B cell (primary cell): Measurements from ENCODE around the gene CNOT1. TPM values are rescaled to one million over a fixed set of nuclear protein-coding genes. Genes with fewer than 3 reads are reported as not detected.

Experiments
- ATAC-seq: fragments of 200-7000 bp; cut with Tn5 transposase; one replicate; pipeline ENCODE4 v1.10.0; 2021; ENCODE audit warnings: low read depth, mild to moderate bottlenecking, moderate number of reproducible peaks, moderate library complexity
- CTCF ChIA-PET: fragments of 350-600 bp; sonication (Branson Sonifier 250); formaldehyde crosslinking; loops from one replicate; lab custom pipeline; 2021; ENCODE audit warnings: antibody characterized with exemption, inconsistent platforms; lab: Charles Lee
- POLR2A ChIA-PET: fragments of 350-600 bp; sonication (Branson Sonifier 250); formaldehyde crosslinking; loops from one replicate; lab custom pipeline; 2021; ENCODE audit warnings: antibody characterized with exemption; lab: Charles Lee
- DNase-seq: peaks from one replicate; pipeline ENCODE4 v3.0.0; 2013
- H2AFZ ChIP-seq: 2 replicates; pipeline ENCODE4 v1.6.1; 2012; ENCODE audit warnings: mild to moderate bottlenecking, low read depth, low read length; ENCODE audit not compliant: insufficient read depth, poor library complexity, severe bottlenecking
- H3K27ac ChIP-seq, 2 donors: 1 replicate in 1 of 2; 2 replicates in 1 of 2; pipeline ENCODE4 v1.5.1; 2012 to 2013; ENCODE audit warnings: low read length in 2 of 2, mild to moderate bottlenecking in 2 of 2, moderate library complexity in 1 of 2
- H3K27me3 ChIP-seq, 4 experiments: fragments of 200-600 bp in 1 of 4; sonication (generic) in 1 of 4; replicated peaks in 1 of 4; 1 replicate in 2 of 4; 2 replicates in 2 of 4; pipeline versions ENCODE4 v1.6.1 to v1.7.0; 2013 to 2016; ENCODE audit warnings: low read length in 3 of 4, mild to moderate bottlenecking in 2 of 4, mixed read lengths in 1 of 4, moderate library complexity in 1 of 4; ENCODE audit not compliant: insufficient read depth in 4 of 4, control insufficient read depth in 3 of 4; ENCODE audit errors: control extremely low read depth in 1 of 4
- H3K36me3 ChIP-seq, 2 experiments: replicated peaks in 1 of 2; 1 replicate in 1 of 2; 2 replicates in 1 of 2; pipeline versions ENCODE4 v1.6.1 to v1.7.1; 2013; ENCODE audit warnings: low read length in 1 of 2; ENCODE audit not compliant: insufficient read depth in 2 of 2, control insufficient read depth in 1 of 2; ENCODE audit errors: control extremely low read depth in 1 of 2, extremely low read depth in 1 of 2
- H3K4me1 ChIP-seq, 2 donors: fragments of 200-600 bp in 1 of 2; sonication (generic) in 1 of 2; 1 replicate in 1 of 2; 2 replicates in 1 of 2; pipeline versions ENCODE4 v1.5.1 to v1.6.1; 2013 to 2017; ENCODE audit warnings: low read length in 2 of 2; ENCODE audit not compliant: control insufficient read depth in 2 of 2, insufficient read depth in 2 of 2
- H3K4me2 ChIP-seq: replicated peaks from 2 replicates; pipeline ENCODE3; 2012; ENCODE audit warnings: mild to moderate bottlenecking, low read depth, low read length; ENCODE audit not compliant: poor library complexity, severe bottlenecking
- H3K4me3 ChIP-seq, 5 experiments: fragments of 200-600 bp in 1 of 5; sonication (generic) in 1 of 5; 1 replicate in 3 of 5; 2 replicates in 2 of 5; pipeline versions ENCODE4 v1.5.1 to v1.7.0; 2011 to 2016; ENCODE audit warnings: low read length in 4 of 5, mild to moderate bottlenecking in 4 of 5, low read depth in 2 of 5, control low read depth in 1 of 5, moderate library complexity in 1 of 5; ENCODE audit not compliant: insufficient read depth in 1 of 5; ENCODE audit errors: control extremely low read depth in 1 of 5, extremely low read depth in 1 of 5
- H3K79me2 ChIP-seq: fragments of 200-600 bp; sonication (generic); one replicate; pipeline ENCODE4 v1.6.0; 2016; ENCODE audit warnings: low read length; ENCODE audit not compliant: control insufficient read depth, insufficient read depth
- H3K9ac ChIP-seq: fragments of 200-600 bp; sonication (generic); 2 replicates; pipeline ENCODE4 v1.6.1; 2017; ENCODE audit warnings: mild to moderate bottlenecking, low read length, moderate library complexity
- H3K9me3 ChIP-seq, 3 donors: one replicate each; pipeline versions ENCODE4 v1.6.1 to v1.7.1; 2013; ENCODE audit warnings: low read length in 2 of 3; ENCODE audit not compliant: control insufficient read depth in 2 of 3, insufficient read depth in 1 of 3; ENCODE audit errors: control extremely low read depth in 1 of 3
- H4K20me1 ChIP-seq: 2 replicates; pipeline ENCODE4 v1.6.0; 2012; ENCODE audit warnings: mild to moderate bottlenecking, low read length; ENCODE audit not compliant: insufficient read depth, control insufficient read depth, poor library complexity, severe bottlenecking
- H3K27ac Mint-ChIP-seq: one replicate; pipeline ENCODE4 v1.8.0; 2021; ENCODE audit warnings: mixed read lengths
- H3K27me3 Mint-ChIP-seq: one replicate; pipeline ENCODE4 v1.8.0; 2021; ENCODE audit warnings: mixed read lengths
- H3K4me1 Mint-ChIP-seq: one replicate; pipeline ENCODE4 v1.8.0; 2021; ENCODE audit warnings: mixed read lengths
- H3K4me3 Mint-ChIP-seq: one replicate; pipeline ENCODE4 v1.8.0; 2021; ENCODE audit warnings: mixed read lengths
- H3K9me3 Mint-ChIP-seq: one replicate; pipeline ENCODE4 v1.8.0; 2022; ENCODE audit warnings: mixed read lengths; ENCODE audit not compliant: insufficient read depth
- EZH2 ChIP-seq: IDR thresholded peaks from 2 replicates; pipeline ENCODE4 v1.6.1; 2012; ENCODE audit warnings: borderline replicate concordance, low read depth, mild to moderate bottlenecking, moderate library complexity, low read length; ENCODE audit not compliant: insufficient read depth, poor library complexity, severe bottlenecking
- WGBS: methylation state at CpG from one replicate; pipeline ENCODE4 v1.1.5; 2013; ENCODE audit warnings: missing lambda C conversion rate; ENCODE audit not compliant: insufficient coverage; 5-methylcytosine and 5-hydroxymethylcytosine counted together
- intact Hi-C: fragments of 100-400 bp; cut with micrococcal nuclease; formaldehyde crosslinking; loops from one replicate; pipeline ENCODE4 v1.10.0; 2022
- polyA plus RNA-seq: library from polyadenylated mRNA; depleted of rRNA; stranded (reverse); fragments of >200 nt; gene quantifications from 2 replicates; pipeline ENCODE4 v1.2.3, GENCODE V29; 2012
- total RNA-seq, 2 donors: library from RNA; stranded (reverse); fragments of 120-200 nt in 1 of 2; gene quantifications; 1 replicate in 1 of 2; 2 replicates in 1 of 2; pipeline versions ENCODE4 v1.2.3 to v1.2.4, GENCODE V29; 2013 to 2022
- TF ChIP-seq, protein P1 (sequence below): fragments of 200-600 bp; IDR thresholded peaks from one replicate; pipeline ENCODE4 v1.8.0; 2022; ENCODE audit warnings: antibody characterized with exemption, mild to moderate bottlenecking

Gene CNOT1
- total and polyA plus RNA-seq, 2 donors (not counting 1 experiment from before 2014, with no cell fraction given): 211 to 268 TPM

GRCh38 chr16:58537124-58537906 is 92.3 kb downstream of the CNOT1 start:
- Histone ChIP-seq H3K4me2 (no peak overlapping the region), H3K4me3 (no peak overlapping the region), H3K9me3 (no peaks in the 10 kb centered on the region), H3K79me2 (peaks cover 9% of the 10 kb centered on the region), H3K4me1 (no peaks in the 10 kb centered on the region), H3K9ac (no peak overlapping the region), H2AFZ (no peak overlapping the region), H3K36me3 (peaks cover 22 to 91% of the 10 kb centered on the region in 2 experiments), H3K27ac (no peak overlapping the region), H4K20me1 (peaks cover 19% of the 10 kb centered on the region), H3K27me3 (no peaks in the 10 kb centered on the region)
- no peak for ATAC-seq
- Mint-ChIP-seq H3K4me3 (no peak overlapping the region), H3K9me3 (no peaks in the 10 kb centered on the region), H3K4me1 (no peaks in the 10 kb centered on the region), H3K27me3 (no peaks in the 10 kb centered on the region), H3K27ac (no peak overlapping the region)
- intact Hi-C loops: no loop called here
- DNase-seq: no peak
- ChIA-PET POLR2A (no interaction called here), CTCF (interaction anchor here (0.6 to 1.5 kb wide), 3 partner anchors 16 to 125 kb away, joined by 3 to 4 read pairs (median 4); no protein-coding TSS in a partner anchor)
- no peak for TF ChIP-seq EZH2
- TF ChIP-seq, protein P1, sequence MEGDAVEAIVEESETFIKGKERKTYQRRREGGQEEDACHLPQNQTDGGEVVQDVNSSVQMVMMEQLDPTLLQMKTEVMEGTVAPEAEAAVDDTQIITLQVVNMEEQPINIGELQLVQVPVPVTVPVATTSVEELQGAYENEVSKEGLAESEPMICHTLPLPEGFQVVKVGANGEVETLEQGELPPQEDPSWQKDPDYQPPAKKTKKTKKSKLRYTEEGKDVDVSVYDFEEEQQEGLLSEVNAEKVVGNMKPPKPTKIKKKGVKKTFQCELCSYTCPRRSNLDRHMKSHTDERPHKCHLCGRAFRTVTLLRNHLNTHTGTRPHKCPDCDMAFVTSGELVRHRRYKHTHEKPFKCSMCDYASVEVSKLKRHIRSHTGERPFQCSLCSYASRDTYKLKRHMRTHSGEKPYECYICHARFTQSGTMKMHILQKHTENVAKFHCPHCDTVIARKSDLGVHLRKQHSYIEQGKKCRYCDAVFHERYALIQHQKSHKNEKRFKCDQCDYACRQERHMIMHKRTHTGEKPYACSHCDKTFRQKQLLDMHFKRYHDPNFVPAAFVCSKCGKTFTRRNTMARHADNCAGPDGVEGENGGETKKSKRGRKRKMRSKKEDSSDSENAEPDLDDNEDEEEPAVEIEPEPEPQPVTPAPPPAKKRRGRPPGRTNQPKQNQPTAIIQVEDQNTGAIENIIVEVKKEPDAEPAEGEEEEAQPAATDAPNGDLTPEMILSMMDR: no peak
- WGBS: 66% methylated on average over 7 of the region's 10 CpGs

DNA sequence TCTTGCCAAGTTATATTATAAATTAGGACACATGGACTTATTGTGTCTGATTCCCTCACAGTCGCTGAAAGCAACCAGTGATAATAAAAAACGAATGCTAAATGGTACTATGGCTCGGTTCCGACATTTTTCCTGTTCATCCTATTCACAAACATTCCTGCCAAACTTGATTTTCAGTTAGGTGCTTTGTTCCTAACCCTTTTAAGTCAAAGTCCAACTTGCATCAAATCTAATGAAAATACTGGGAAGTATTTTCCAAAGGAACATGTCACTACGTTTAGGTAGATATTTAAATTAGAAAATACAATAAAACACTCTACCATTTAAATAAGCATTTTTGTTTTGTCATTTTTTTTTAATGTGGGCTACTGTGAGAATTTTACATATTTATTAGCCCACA is 93.3 kb downstream of the CNOT1 start:
- Mint-ChIP-seq H3K4me1 (no peaks in the 10 kb centered on the region), H3K27me3 (no peaks in the 10 kb centered on the region), H3K27ac (no peak overlapping the region), H3K9me3 (no peaks in the 10 kb centered on the region), H3K4me3 (no peak overlapping the region)
- no peak overlapping the region for H3K27ac ChIP-seq
- ATAC-seq (no peak), DNase-seq (no peak)
- H3K79me2 ChIP-seq: peaks cover 9% of the 10 kb centered on the region
- H3K4me1 ChIP-seq: no peaks in the 10 kb centered on the region
- no peak overlapping the region for H3K4me3 ChIP-seq
- no peaks in the 10 kb centered on the region for H3K9me3 ChIP-seq
- peaks cover 14% of the 10 kb centered on the region for H4K20me1 ChIP-seq
- H3K4me2 ChIP-seq: no peak overlapping the region
- intact Hi-C loops: no loop called here
- H3K9ac ChIP-seq: no peak overlapping the region
- H3K27me3 ChIP-seq: no peaks in the 10 kb centered on the region
- no CpG with 5 or more reads among the region's 5 CpGs for WGBS
- no peak for TF ChIP-seq EZH2
- TF ChIP-seq, protein P1: no peak
- peaks cover 27 to 91% of the 10 kb centered on the region in 2 experiments for H3K36me3 ChIP-seq
- POLR2A ChIA-PET: no interaction called here
- CTCF ChIA-PET: interaction anchor here (1.1 to 1.5 kb wide), 2 partner anchors 15 to 24 kb away, joined by 4 read pairs; no protein-coding TSS in a partner anchor
- no peak overlapping the region for H2AFZ ChIP-seq
